HepG2 (cell line): ENCODE measurements around the gene CUL9. TPM values are rescaled to one million over a fixed set of nuclear protein-coding genes. Genes with fewer than 3 reads are reported as not detected.
A peak's percentile ranks its signal among the peaks of the same experiment; 100 is the strongest.

ENCODE experiments used
- EED ChIP-seq: sonication (generic); formaldehyde crosslinking; IDR thresholded peaks from 2 replicates; pipeline ENCODE4 v1.5.0; 2020; ENCODE audit warnings: mild to moderate bottlenecking, missing genetic modification reagents
- NR2C2 ChIP-seq: sonication (generic); formaldehyde crosslinking; IDR thresholded peaks from 2 replicates; pipeline ENCODE4 v1.4.0; 2020; ENCODE audit warnings: missing genetic modification reagents, mild to moderate bottlenecking, moderate library complexity, borderline replicate concordance
- NRL ChIP-seq: sonication (generic); formaldehyde crosslinking; IDR thresholded peaks from 2 replicates; pipeline ENCODE4 v1.5.0; 2020; ENCODE audit warnings: missing genetic modification reagents, mild to moderate bottlenecking, moderate library complexity, borderline replicate concordance
- POGZ ChIP-seq: sonication (generic); formaldehyde crosslinking; IDR thresholded peaks from 2 replicates; pipeline ENCODE4 v1.4.0; 2020; ENCODE audit warnings: mild to moderate bottlenecking, missing genetic modification reagents
- RELA ChIP-seq: sonication (generic); formaldehyde crosslinking; IDR thresholded peaks from 2 replicates; pipeline ENCODE4 v1.4.0; 2020; ENCODE audit warnings: missing genetic modification reagents
- SP4 ChIP-seq: sonication (generic); formaldehyde crosslinking; IDR thresholded peaks from 2 replicates; pipeline ENCODE4 v1.8.1; 2023; ENCODE audit warnings: mild to moderate bottlenecking, missing genetic modification reagents
- SUZ12 ChIP-seq: fragments of 150-350 bp; IDR thresholded peaks from 2 replicates; pipeline ENCODE4 v1.6.1; 2014; ENCODE audit warnings: low read depth, low read length
- ZFP1 ChIP-seq: IDR thresholded peaks from 2 replicates; pipeline ENCODE4 v1.6.1; 2016
- ZNF451 ChIP-seq: sonication (generic); formaldehyde crosslinking; IDR thresholded peaks from 2 replicates; pipeline ENCODE4 v1.5.0; 2020; ENCODE audit warnings: mild to moderate bottlenecking, missing genetic modification reagents
- ZNF619 ChIP-seq: sonication (generic); formaldehyde crosslinking; IDR thresholded peaks from 2 replicates; pipeline ENCODE4 v1.4.0; 2020; ENCODE audit warnings: mild to moderate bottlenecking, missing genetic modification reagents
- ZNF83 ChIP-seq: sonication (generic); formaldehyde crosslinking; IDR thresholded peaks from 2 replicates; pipeline ENCODE4 v1.4.0; 2020; ENCODE audit warnings: missing genetic modification reagents, mild to moderate bottlenecking, borderline replicate concordance
- polyA plus RNA-seq, 8 experiments: library from polyadenylated mRNA; depleted of rRNA in 3 of 8; stranded (reverse) in 7 of 8; unstranded in 1 of 8; fragments of >200 nt; fragmentation: Illumina TruSeq in 4 of 8; extraction: Trizol in 4 of 8; gene quantifications; 2 replicates each; pipeline versions ENCODE4 v1.2.1 to v1.2.3, GENCODE V29; 2011 to 2016; ENCODE audit warnings: low read depth in 4 of 8, missing spikeins in 1 of 8, mixed read lengths in 1 of 8; ENCODE audit not compliant: insufficient read depth in 1 of 8
- total RNA-seq, 5 experiments: library from RNA; depleted of rRNA; stranded (reverse); fragments of >200 nt; fragmentation: Illumina TruSeq; extraction: Trizol; gene quantifications; 2 replicates each; pipeline ENCODE4 v1.2.3, GENCODE V29; 2016; ENCODE audit warnings: low read depth in 1 of 5
- TF ChIP-seq, protein P1 (sequence below): sonication (generic); formaldehyde crosslinking; IDR thresholded peaks from 2 replicates; pipeline ENCODE4 v1.4.0; 2020; ENCODE audit warnings: mild to moderate bottlenecking, missing genetic modification reagents
- TF ChIP-seq, protein P2 (sequence below): sonication (generic); formaldehyde crosslinking; IDR thresholded peaks from 2 replicates; pipeline ENCODE4 v1.4.0; 2020; ENCODE audit warnings: missing genetic modification reagents, borderline replicate concordance
- TF ChIP-seq, protein P3 (sequence below): sonication (generic); formaldehyde crosslinking; IDR thresholded peaks from 2 replicates; pipeline ENCODE4 v1.4.0; 2020; ENCODE audit warnings: missing genetic modification reagents
- TF ChIP-seq, protein P4 (sequence below): sonication (generic); formaldehyde crosslinking; IDR thresholded peaks from 2 replicates; pipeline ENCODE4 v1.4.0; 2020; ENCODE audit warnings: mild to moderate bottlenecking, missing genetic modification reagents

The CUL9 gene
- total and polyA plus RNA-seq, 2 of the 13 experiments (the other 11 are each of a cell fraction or from before 2014, with no cell fraction given) = 11.4 to 13.7 TPM

DNA sequence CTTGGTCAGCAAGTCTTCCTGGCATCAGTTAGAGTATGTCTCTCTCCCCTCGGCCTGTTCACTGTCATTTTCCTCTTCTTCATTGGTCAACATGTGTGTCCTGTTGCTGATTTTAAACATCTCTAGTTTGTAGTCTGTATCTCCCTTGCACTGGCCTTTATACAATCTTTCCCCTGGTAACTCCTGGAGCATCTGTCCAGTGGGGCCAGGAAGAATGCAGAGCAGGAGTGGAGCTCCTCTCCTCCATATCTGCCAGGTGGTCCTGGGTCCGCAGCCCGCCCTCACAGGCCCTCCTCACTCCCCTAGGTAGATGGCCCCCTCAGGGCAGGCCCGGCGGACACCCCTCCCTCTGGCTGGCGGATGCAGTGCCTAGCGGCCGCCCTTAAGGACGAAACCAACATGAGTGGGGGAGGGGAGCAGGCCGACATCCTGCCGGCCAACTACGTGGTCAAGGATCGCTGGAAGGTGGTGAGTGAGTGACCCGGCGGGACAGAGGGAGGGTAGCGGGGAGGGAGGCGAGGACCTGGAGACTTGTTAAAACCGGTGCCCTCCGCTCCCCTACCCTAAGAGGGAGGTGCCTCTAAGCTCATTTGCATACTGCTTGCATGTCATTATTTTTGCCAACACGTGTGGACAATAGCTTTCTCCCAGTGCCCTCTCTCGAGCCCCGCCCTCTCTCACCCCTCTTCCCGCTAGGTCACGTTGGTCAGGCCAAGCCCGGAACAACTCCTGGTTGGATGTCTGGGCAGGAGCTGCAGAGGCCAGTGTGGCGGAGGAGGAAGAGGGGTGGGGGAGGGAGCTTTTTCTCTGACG lies 64.5 kb downstream of the CUL9 start (continued):
- TF ChIP-seq, protein P1, sequence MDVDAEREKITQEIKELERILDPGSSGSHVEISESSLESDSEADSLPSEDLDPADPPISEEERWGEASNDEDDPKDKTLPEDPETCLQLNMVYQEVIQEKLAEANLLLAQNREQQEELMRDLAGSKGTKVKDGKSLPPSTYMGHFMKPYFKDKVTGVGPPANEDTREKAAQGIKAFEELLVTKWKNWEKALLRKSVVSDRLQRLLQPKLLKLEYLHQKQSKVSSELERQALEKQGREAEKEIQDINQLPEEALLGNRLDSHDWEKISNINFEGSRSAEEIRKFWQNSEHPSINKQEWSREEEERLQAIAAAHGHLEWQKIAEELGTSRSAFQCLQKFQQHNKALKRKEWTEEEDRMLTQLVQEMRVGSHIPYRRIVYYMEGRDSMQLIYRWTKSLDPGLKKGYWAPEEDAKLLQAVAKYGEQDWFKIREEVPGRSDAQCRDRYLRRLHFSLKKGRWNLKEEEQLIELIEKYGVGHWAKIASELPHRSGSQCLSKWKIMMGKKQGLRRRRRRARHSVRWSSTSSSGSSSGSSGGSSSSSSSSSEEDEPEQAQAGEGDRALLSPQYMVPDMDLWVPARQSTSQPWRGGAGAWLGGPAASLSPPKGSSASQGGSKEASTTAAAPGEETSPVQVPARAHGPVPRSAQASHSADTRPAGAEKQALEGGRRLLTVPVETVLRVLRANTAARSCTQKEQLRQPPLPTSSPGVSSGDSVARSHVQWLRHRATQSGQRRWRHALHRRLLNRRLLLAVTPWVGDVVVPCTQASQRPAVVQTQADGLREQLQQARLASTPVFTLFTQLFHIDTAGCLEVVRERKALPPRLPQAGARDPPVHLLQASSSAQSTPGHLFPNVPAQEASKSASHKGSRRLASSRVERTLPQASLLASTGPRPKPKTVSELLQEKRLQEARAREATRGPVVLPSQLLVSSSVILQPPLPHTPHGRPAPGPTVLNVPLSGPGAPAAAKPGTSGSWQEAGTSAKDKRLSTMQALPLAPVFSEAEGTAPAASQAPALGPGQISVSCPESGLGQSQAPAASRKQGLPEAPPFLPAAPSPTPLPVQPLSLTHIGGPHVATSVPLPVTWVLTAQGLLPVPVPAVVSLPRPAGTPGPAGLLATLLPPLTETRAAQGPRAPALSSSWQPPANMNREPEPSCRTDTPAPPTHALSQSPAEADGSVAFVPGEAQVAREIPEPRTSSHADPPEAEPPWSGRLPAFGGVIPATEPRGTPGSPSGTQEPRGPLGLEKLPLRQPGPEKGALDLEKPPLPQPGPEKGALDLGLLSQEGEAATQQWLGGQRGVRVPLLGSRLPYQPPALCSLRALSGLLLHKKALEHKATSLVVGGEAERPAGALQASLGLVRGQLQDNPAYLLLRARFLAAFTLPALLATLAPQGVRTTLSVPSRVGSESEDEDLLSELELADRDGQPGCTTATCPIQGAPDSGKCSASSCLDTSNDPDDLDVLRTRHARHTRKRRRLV (CRISPR knock-in tag) = peak; percentile 96
- TF ChIP-seq POGZ = 0 out of 2 replicates have a peak, but pooled peaks have one; percentile 25
- TF ChIP-seq, protein P2, sequence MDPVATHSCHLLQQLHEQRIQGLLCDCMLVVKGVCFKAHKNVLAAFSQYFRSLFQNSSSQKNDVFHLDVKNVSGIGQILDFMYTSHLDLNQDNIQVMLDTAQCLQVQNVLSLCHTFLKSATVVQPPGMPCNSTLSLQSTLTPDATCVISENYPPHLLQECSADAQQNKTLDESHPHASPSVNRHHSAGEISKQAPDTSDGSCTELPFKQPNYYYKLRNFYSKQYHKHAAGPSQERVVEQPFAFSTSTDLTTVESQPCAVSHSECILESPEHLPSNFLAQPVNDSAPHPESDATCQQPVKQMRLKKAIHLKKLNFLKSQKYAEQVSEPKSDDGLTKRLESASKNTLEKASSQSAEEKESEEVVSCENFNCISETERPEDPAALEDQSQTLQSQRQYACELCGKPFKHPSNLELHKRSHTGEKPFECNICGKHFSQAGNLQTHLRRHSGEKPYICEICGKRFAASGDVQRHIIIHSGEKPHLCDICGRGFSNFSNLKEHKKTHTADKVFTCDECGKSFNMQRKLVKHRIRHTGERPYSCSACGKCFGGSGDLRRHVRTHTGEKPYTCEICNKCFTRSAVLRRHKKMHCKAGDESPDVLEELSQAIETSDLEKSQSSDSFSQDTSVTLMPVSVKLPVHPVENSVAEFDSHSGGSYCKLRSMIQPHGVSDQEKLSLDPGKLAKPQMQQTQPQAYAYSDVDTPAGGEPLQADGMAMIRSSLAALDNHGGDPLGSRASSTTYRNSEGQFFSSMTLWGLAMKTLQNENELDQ = no peak
- peak; percentile 20; the same call in 1 of the 2 replicates for TF ChIP-seq NRL (CRISPR knock-in tag)
- TF ChIP-seq, protein P3, sequence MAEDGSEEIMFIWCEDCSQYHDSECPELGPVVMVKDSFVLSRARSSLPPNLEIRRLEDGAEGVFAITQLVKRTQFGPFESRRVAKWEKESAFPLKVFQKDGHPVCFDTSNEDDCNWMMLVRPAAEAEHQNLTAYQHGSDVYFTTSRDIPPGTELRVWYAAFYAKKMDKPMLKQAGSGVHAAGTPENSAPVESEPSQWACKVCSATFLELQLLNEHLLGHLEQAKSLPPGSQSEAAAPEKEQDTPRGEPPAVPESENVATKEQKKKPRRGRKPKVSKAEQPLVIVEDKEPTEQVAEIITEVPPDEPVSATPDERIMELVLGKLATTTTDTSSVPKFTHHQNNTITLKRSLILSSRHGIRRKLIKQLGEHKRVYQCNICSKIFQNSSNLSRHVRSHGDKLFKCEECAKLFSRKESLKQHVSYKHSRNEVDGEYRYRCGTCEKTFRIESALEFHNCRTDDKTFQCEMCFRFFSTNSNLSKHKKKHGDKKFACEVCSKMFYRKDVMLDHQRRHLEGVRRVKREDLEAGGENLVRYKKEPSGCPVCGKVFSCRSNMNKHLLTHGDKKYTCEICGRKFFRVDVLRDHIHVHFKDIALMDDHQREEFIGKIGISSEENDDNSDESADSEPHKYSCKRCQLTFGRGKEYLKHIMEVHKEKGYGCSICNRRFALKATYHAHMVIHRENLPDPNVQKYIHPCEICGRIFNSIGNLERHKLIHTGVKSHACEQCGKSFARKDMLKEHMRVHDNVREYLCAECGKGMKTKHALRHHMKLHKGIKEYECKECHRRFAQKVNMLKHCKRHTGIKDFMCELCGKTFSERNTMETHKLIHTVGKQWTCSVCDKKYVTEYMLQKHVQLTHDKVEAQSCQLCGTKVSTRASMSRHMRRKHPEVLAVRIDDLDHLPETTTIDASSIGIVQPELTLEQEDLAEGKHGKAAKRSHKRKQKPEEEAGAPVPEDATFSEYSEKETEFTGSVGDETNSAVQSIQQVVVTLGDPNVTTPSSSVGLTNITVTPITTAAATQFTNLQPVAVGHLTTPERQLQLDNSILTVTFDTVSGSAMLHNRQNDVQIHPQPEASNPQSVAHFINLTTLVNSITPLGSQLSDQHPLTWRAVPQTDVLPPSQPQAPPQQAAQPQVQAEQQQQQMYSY = no peak
- peak; percentile 47; the same call in 1 of the 2 replicates for TF ChIP-seq ZNF619 (CRISPR knock-in tag)
- TF ChIP-seq, protein P4, sequence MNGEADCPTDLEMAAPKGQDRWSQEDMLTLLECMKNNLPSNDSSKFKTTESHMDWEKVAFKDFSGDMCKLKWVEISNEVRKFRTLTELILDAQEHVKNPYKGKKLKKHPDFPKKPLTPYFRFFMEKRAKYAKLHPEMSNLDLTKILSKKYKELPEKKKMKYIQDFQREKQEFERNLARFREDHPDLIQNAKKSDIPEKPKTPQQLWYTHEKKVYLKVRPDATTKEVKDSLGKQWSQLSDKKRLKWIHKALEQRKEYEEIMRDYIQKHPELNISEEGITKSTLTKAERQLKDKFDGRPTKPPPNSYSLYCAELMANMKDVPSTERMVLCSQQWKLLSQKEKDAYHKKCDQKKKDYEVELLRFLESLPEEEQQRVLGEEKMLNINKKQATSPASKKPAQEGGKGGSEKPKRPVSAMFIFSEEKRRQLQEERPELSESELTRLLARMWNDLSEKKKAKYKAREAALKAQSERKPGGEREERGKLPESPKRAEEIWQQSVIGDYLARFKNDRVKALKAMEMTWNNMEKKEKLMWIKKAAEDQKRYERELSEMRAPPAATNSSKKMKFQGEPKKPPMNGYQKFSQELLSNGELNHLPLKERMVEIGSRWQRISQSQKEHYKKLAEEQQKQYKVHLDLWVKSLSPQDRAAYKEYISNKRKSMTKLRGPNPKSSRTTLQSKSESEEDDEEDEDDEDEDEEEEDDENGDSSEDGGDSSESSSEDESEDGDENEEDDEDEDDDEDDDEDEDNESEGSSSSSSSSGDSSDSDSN (CRISPR knock-in tag) = peak; percentile 53; the same call in 1 of the 2 replicates
- no peak for TF ChIP-seq EED (CRISPR knock-in tag)
- TF ChIP-seq ZNF451 (CRISPR knock-in tag) = peak; percentile 43; the same call in 1 of the 2 replicates
- no peak for TF ChIP-seq ZNF83 (CRISPR knock-in tag)
- TF ChIP-seq SUZ12 = no peak
- no peak for TF ChIP-seq RELA
- TF ChIP-seq NR2C2 (CRISPR knock-in tag) = no peak
- no peak; the same call in 1 of the 2 replicates for TF ChIP-seq ZFP1
- no peak for TF ChIP-seq SP4 (CRISPR knock-in tag)
